Nephron progenitor cell (in vitro differentiated cells): ENCODE data around the gene CES5A.

Experiments
- DNase-seq: peaks from one replicate; pipeline ENCODE4 v3.0.0; 2021
- H3K27ac Mint-ChIP-seq: 2 replicates; pipeline ENCODE4 v1.8.0; 2021; ENCODE audit warnings: mild to moderate bottlenecking, moderate library complexity, mixed read lengths
- H3K27me3 Mint-ChIP-seq: 2 replicates; pipeline ENCODE4 v1.8.0; 2021; ENCODE audit warnings: mild to moderate bottlenecking, low read depth, mixed read lengths; ENCODE audit not compliant: poor library complexity
- H3K36me3 Mint-ChIP-seq: 2 replicates; pipeline ENCODE4 v1.8.0; 2021; ENCODE audit warnings: low read depth, mixed read lengths
- H3K4me1 Mint-ChIP-seq: 2 replicates; pipeline ENCODE4 v1.8.0; 2021; ENCODE audit warnings: mixed read lengths
- H3K4me3 Mint-ChIP-seq: 2 replicates; pipeline ENCODE4 v1.8.0; 2021; ENCODE audit warnings: mild to moderate bottlenecking, moderate library complexity, mixed read lengths
- H3K9me3 Mint-ChIP-seq: 2 replicates; pipeline ENCODE4 v1.8.0; 2021; ENCODE audit warnings: mild to moderate bottlenecking, moderate library complexity, mixed read lengths
- TF ChIP-seq, protein P1 (sequence below): fragments of 200-600 bp; sonication (generic); IDR thresholded peaks from 2 replicates; pipeline ENCODE4 v1.5.0; 2021; ENCODE audit warnings: antibody characterized with exemption

Gene CES5A, protein sequence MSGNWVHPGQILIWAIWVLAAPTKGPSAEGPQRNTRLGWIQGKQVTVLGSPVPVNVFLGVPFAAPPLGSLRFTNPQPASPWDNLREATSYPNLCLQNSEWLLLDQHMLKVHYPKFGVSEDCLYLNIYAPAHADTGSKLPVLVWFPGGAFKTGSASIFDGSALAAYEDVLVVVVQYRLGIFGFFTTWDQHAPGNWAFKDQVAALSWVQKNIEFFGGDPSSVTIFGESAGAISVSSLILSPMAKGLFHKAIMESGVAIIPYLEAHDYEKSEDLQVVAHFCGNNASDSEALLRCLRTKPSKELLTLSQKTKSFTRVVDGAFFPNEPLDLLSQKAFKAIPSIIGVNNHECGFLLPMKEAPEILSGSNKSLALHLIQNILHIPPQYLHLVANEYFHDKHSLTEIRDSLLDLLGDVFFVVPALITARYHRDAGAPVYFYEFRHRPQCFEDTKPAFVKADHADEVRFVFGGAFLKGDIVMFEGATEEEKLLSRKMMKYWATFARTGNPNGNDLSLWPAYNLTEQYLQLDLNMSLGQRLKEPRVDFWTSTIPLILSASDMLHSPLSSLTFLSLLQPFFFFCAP

DNA sequence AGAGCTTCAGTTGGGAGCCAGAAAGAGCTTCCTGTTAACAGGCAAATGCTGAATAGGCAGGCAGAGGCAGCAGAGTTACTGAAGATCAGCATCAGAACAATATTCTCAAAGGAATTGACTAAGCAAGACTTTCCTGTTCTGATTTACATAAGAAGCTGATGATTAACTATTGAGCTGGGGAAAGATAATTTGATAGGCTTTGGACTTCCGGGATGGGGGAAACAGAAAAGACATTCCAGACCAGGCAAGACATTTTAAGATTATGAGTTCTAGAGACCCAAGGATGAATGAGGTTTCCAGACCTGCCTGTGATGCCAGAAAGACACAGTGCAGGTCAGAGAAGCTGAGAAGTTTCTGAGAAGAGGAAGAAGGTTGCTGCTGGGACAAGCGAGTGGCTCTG, at the start of gene CES5A:
Gene CES5A (minus strand): TSS at position 101 of the 400 bp plus-strand sequence. CDS start 152 bp downstream, outside the sequence.
- H3K27me3 Mint-ChIP-seq = peaks cover 16% of the 10 kb centered on the region
- no peak within 1 kb of the TSS for H3K4me3 Mint-ChIP-seq
- no peak for DNase-seq
- no peak within 1 kb of the TSS for H3K27ac Mint-ChIP-seq
- H3K36me3 Mint-ChIP-seq = no peaks in the 10 kb centered on the region
- H3K4me1 Mint-ChIP-seq = peaks cover 6% of the 10 kb centered on the region
- TF ChIP-seq, protein P1, sequence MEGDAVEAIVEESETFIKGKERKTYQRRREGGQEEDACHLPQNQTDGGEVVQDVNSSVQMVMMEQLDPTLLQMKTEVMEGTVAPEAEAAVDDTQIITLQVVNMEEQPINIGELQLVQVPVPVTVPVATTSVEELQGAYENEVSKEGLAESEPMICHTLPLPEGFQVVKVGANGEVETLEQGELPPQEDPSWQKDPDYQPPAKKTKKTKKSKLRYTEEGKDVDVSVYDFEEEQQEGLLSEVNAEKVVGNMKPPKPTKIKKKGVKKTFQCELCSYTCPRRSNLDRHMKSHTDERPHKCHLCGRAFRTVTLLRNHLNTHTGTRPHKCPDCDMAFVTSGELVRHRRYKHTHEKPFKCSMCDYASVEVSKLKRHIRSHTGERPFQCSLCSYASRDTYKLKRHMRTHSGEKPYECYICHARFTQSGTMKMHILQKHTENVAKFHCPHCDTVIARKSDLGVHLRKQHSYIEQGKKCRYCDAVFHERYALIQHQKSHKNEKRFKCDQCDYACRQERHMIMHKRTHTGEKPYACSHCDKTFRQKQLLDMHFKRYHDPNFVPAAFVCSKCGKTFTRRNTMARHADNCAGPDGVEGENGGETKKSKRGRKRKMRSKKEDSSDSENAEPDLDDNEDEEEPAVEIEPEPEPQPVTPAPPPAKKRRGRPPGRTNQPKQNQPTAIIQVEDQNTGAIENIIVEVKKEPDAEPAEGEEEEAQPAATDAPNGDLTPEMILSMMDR = no peak
- no peaks in the 10 kb centered on the region for H3K9me3 Mint-ChIP-seq

DNA sequence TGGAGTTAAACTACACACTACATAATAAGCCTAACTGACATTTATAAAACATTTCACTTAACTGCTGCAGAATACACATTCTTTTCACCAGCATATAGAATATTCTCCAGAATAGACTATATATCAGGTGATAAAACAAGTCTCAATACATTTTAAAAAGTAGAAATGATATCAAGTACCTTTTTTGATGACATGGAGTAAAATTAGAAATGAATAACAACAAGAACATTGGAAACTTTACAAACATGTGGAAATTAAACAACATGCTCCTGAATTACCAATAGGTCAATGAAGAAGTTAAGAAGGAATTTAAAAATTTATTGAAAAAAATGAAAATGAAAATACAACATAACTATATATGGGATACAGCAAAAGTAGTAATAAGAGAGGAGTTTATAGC, 47.5 kb upstream of the CES5A start:
- TF ChIP-seq, protein P1 = no peak
- Mint-ChIP-seq H3K4me3 (no peak overlapping the region), H3K4me1 (no peaks in the 10 kb centered on the region), H3K27me3 (peaks cover 7% of the 10 kb centered on the region), H3K9me3 (peaks cover 20% of the 10 kb centered on the region), H3K27ac (no peak overlapping the region), H3K36me3 (no peaks in the 10 kb centered on the region)
- no peak for DNase-seq

GRCh38 chr16:55917373-55918160, 42.4 kb upstream of the CES5A start:
- H3K27ac Mint-ChIP-seq = no peak overlapping the region
- DNase-seq = no peak
- H3K9me3 Mint-ChIP-seq = peaks cover 20% of the 10 kb centered on the region
- no peaks in the 10 kb centered on the region for H3K36me3 Mint-ChIP-seq
- H3K4me1 Mint-ChIP-seq = peaks cover 3% of the 10 kb centered on the region
- no peak overlapping the region for H3K4me3 Mint-ChIP-seq
- TF ChIP-seq, protein P1 = no peak
- peaks cover 2% of the 10 kb centered on the region for H3K27me3 Mint-ChIP-seq

GRCh38 chr16:55915096-55915827, 40.1 kb upstream of the CES5A start:
- H3K27ac Mint-ChIP-seq = no peak overlapping the region
- no peak for DNase-seq
- TF ChIP-seq, protein P1 = no peak
- H3K36me3 Mint-ChIP-seq = no peaks in the 10 kb centered on the region
- H3K4me1 Mint-ChIP-seq = peaks cover 3% of the 10 kb centered on the region
- peaks cover 7% of the 10 kb centered on the region for H3K9me3 Mint-ChIP-seq
- no peak overlapping the region for H3K4me3 Mint-ChIP-seq
- H3K27me3 Mint-ChIP-seq = peaks cover 9% of the 10 kb centered on the region

- no peaks in the 10 kb centered on the region for H3K36me3 Mint-ChIP-seq
- no peak overlapping the region for H3K4me3 Mint-ChIP-seq
- no peak for DNase-seq
- no peak overlapping the region for H3K27ac Mint-ChIP-seq
- peaks cover 10% of the 10 kb centered on the region for H3K27me3 Mint-ChIP-seq
- TF ChIP-seq, protein P1 = no peak
- peaks cover 3% of the 10 kb centered on the region for H3K4me1 Mint-ChIP-seq
- no peaks in the 10 kb centered on the region for H3K9me3 Mint-ChIP-seq
Measured at GRCh38 chr16:55914383-55914782, 39.2 kb upstream of the CES5A start.
